Parathyroid adenoma (tissue), 2 donors: Measurements from ENCODE around the gene TNFAIP8.

Experiments
- H2AFZ ChIP-seq: fragments of 300-600 bp; sonication (generic); one replicate; pipeline ENCODE4 v1.7.0; 2017; ENCODE audit warnings: antibody characterized with exemption, mild to moderate bottlenecking
- H3K27ac ChIP-seq: fragments of 300-600 bp; sonication (generic); one replicate; pipeline ENCODE4 v1.7.0; 2017
- H3K27me3 ChIP-seq: fragments of 300-600 bp; sonication (generic); one replicate; pipeline ENCODE4 v1.7.0; 2017; ENCODE audit warnings: low read length; ENCODE audit not compliant: control insufficient read depth, insufficient read depth
- H3K36me3 ChIP-seq: fragments of 300-600 bp; sonication (generic); one replicate; pipeline ENCODE4 v1.7.0; 2017; ENCODE audit warnings: low read length; ENCODE audit not compliant: control insufficient read depth, insufficient read depth
- H3K4me1 ChIP-seq: fragments of 300-600 bp; sonication (generic); one replicate; pipeline ENCODE4 v1.7.0; 2017; ENCODE audit warnings: control low read depth
- H3K4me2 ChIP-seq: fragments of 300-600 bp; sonication (generic); one replicate; pipeline ENCODE4 v1.7.0; 2017; ENCODE audit warnings: low read length
- H3K4me3 ChIP-seq: fragments of 300-600 bp; sonication (generic); one replicate; pipeline ENCODE4 v1.7.0; 2017; ENCODE audit warnings: low read depth, low read length
- H3K79me2 ChIP-seq: fragments of 300-600 bp; sonication (generic); one replicate; pipeline ENCODE4 v1.7.0; 2017; ENCODE audit warnings: control low read depth
- H3K9ac ChIP-seq: fragments of 300-600 bp; sonication (generic); one replicate; pipeline ENCODE4 v1.7.0; 2017; ENCODE audit warnings: mild to moderate bottlenecking
- H3K9me3 ChIP-seq: fragments of 300-600 bp; sonication (generic); one replicate; pipeline ENCODE4 v1.7.0; 2017; ENCODE audit warnings: low read length; ENCODE audit not compliant: control insufficient read depth
- TF ChIP-seq, protein P1 (sequence below): fragments of 300-600 bp; sonication (generic); IDR thresholded peaks from one replicate; pipeline ENCODE4 v1.7.0; 2017; ENCODE audit warnings: antibody characterized with exemption, mild to moderate bottlenecking
- donor health status: primary hyperparathyroidism.

The TNFAIP8 gene

DNA sequence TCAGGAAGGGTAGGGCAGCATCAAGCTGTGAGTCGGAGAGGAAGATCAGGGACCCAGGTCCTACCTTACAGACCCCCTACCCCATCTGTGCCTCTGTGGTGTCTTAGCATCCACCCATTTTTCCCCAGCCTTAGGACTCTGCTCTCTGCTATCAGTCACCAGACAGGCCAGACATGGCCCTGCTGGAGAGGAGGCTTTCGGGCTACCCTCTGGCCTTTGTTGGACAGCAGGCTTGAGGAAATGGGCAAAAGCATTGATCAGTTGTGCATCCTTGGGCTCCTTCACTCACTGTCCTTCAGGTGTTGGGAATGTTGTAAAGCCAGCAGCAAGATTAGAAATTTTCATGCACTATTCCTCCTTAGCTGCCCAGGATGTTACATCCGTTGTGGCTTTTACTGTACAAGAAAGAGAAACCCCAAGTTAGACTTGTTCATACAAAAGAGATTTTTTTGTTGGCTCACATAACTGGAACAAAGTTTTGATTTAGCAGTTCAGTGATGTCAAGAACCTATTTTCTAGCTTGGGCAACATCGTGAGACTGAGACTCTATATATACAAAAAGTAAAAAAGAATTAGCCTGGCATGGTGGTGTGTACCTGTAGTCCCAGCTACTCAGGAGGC is 17.4 kb upstream of the TNFAIP8 start:
- Histone ChIP-seq H3K27me3 (no peaks in the 10 kb centered on the region), H3K79me2 (no peaks in the 10 kb centered on the region), H2AFZ (no peak overlapping the region), H3K4me3 (no peak overlapping the region), H3K9me3 (no peaks in the 10 kb centered on the region), H3K36me3 (no peaks in the 10 kb centered on the region), H3K27ac (no peak overlapping the region), H3K9ac (no peak overlapping the region), H3K4me2 (no peak overlapping the region), H3K4me1 (no peaks in the 10 kb centered on the region)
- TF ChIP-seq, protein P1, sequence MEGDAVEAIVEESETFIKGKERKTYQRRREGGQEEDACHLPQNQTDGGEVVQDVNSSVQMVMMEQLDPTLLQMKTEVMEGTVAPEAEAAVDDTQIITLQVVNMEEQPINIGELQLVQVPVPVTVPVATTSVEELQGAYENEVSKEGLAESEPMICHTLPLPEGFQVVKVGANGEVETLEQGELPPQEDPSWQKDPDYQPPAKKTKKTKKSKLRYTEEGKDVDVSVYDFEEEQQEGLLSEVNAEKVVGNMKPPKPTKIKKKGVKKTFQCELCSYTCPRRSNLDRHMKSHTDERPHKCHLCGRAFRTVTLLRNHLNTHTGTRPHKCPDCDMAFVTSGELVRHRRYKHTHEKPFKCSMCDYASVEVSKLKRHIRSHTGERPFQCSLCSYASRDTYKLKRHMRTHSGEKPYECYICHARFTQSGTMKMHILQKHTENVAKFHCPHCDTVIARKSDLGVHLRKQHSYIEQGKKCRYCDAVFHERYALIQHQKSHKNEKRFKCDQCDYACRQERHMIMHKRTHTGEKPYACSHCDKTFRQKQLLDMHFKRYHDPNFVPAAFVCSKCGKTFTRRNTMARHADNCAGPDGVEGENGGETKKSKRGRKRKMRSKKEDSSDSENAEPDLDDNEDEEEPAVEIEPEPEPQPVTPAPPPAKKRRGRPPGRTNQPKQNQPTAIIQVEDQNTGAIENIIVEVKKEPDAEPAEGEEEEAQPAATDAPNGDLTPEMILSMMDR = no peak

DNA sequence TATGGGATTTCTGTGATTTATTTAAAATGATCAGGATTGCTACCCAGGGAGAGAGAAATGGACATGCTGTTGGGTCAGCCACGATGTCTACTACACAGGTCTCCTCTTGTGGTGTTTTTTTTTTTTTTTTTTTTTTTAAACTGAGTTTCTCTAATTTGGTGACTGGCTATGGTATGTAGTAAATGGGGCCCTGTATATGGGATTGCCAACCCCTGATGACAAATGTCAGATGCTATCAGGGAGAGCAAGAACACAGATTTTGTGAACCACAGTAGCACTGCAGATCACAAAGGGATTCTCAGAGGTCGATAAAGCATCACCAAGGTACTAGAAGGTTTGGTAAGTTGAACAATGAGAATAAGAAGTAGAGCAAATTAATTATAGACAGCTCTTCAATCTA is 16.5 kb upstream of the TNFAIP8 start:
- H3K9ac ChIP-seq = no peak overlapping the region
- H3K79me2 ChIP-seq = no peaks in the 10 kb centered on the region
- no peaks in the 10 kb centered on the region for H3K36me3 ChIP-seq
- no peak overlapping the region for H2AFZ ChIP-seq
- H3K4me2 ChIP-seq = no peak overlapping the region
- TF ChIP-seq, protein P1 = no peak
- no peak overlapping the region for H3K4me3 ChIP-seq
- H3K9me3 ChIP-seq = no peaks in the 10 kb centered on the region
- no peaks in the 10 kb centered on the region for H3K27me3 ChIP-seq
- H3K4me1 ChIP-seq = no peaks in the 10 kb centered on the region
- no peak overlapping the region for H3K27ac ChIP-seq

GRCh38 chr5:119339965-119340364 is 15.9 kb upstream of the TNFAIP8 start:
- H3K4me3 ChIP-seq = no peak overlapping the region
- no peak overlapping the region for H3K27ac ChIP-seq
- H3K36me3 ChIP-seq = no peaks in the 10 kb centered on the region
- H3K4me1 ChIP-seq = no peaks in the 10 kb centered on the region
- H3K27me3 ChIP-seq = no peaks in the 10 kb centered on the region
- TF ChIP-seq, protein P1 = no peak
- no peak overlapping the region for H2AFZ ChIP-seq
- H3K9me3 ChIP-seq = no peaks in the 10 kb centered on the region
- H3K4me2 ChIP-seq = no peak overlapping the region
- H3K79me2 ChIP-seq = no peaks in the 10 kb centered on the region
- no peak overlapping the region for H3K9ac ChIP-seq

DNA sequence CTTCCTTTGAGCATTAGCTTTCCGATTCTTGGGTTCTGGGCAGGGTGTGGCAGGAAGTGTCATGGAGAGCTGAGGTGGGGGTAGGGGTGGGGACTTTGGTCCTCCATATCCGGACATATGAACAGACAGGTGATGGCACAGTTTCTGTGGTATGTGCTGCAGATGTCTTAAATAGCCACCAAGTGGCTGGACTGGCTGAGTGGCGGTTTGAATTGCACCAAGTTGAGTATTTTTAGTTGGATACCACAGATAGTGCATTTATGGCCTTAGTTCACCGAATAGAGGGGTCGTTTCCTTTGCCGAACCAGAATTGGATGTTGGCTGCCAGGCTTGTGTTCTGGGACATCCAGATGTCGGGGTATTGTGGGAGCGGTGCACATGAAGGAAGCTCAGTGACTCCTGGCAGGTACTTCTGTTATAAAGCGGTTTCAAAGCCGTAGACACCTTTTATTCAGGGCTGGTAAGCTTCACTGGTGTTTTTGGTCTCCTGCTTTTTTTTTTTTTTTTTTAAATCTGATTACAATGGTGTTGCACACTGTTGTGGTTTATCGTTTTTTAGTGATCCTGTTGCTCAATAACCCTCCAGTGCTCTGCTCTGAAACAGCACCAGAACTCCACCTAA is 15.1 kb upstream of the TNFAIP8 start:
- Histone ChIP-seq H3K36me3 (no peaks in the 10 kb centered on the region), H3K9ac (no peak overlapping the region), H3K27ac (no peak overlapping the region), H3K4me2 (no peak overlapping the region), H3K9me3 (no peaks in the 10 kb centered on the region), H3K4me3 (no peak overlapping the region), H3K4me1 (no peaks in the 10 kb centered on the region), H3K79me2 (no peaks in the 10 kb centered on the region), H2AFZ (no peak overlapping the region), H3K27me3 (no peaks in the 10 kb centered on the region)
- TF ChIP-seq, protein P1 = no peak
